Adrenal gland (tissue), 5 donors: ENCODE results near the gene ASB11.

Source experiments
- CTCF ChIP-seq, 6 experiments: fragments of 450-650 bp in 4 of 6; fragments of 200-600 bp in 2 of 6; sonication (generic) in 1 of 6; IDR thresholded peaks; 1 replicate in 5 of 6; 2 replicates in 1 of 6; pipeline versions ENCODE4 v1.5.1 to v1.8.0; 2016 to 2021; ENCODE audit warnings: antibody characterized with exemption in 6 of 6, mild to moderate bottlenecking in 2 of 6, moderate library complexity in 1 of 6
- POLR2A ChIP-seq, 2 donors: fragments of 450-650 bp; IDR thresholded peaks; one replicate each; pipeline ENCODE4 v1.6.1; 2017; ENCODE audit warnings: antibody characterized with exemption in 2 of 2, mild to moderate bottlenecking in 2 of 2, moderate library complexity in 1 of 2
- donor health status: DM: no; HTN: no; CAD: no.

- TF ChIP-seq CTCF (IDR thresholded peaks at IDR 0.05) (no peak), POLR2A (IDR thresholded peaks at IDR 0.05) (no peak)
These were observed 4.9 kb upstream of the ASB11 start for GRCh38 chrX:15320297-15320696.
